KMS-11 (cell line): ENCODE data around the gene GPATCH4.
A peak's percentile ranks its signal among the peaks of the same experiment; 100 is the strongest.
"Not testable (repeated sequence)": the region's sequence is repeated elsewhere in the genome, so short reads cannot be mapped to it uniquely, and the experiment has no call there.

Experiments used
- H2AFZ ChIP-seq: fragments of 200-600 bp; sonication (generic); 2 replicates; pipeline ENCODE4 v1.6.1; 2016; ENCODE audit warnings: antibody characterized with exemption, mixed run types, low read depth
- H3K27ac ChIP-seq: fragments of 200-600 bp; sonication (generic); 2 replicates; pipeline ENCODE4 v1.6.1; 2016; ENCODE audit warnings: mild to moderate bottlenecking, mixed run types
- H3K27me3 ChIP-seq: fragments of 200-600 bp; sonication (generic); 2 replicates; pipeline ENCODE4 v1.6.1; 2017; ENCODE audit warnings: mild to moderate bottlenecking, low read depth, mixed run types, moderate library complexity; ENCODE audit not compliant: insufficient read depth
- H3K36me3 ChIP-seq: fragments of 200-600 bp; sonication (generic); 2 replicates; pipeline ENCODE4 v1.6.1; 2017; ENCODE audit warnings: mild to moderate bottlenecking, mixed run types; ENCODE audit not compliant: insufficient read depth
- H3K4me1 ChIP-seq: fragments of 200-600 bp; sonication (generic); 2 replicates; pipeline ENCODE4 v1.6.1; 2016; ENCODE audit warnings: mild to moderate bottlenecking, low read depth, mixed run types; ENCODE audit not compliant: poor library complexity, severe bottlenecking
- H3K4me2 ChIP-seq: fragments of 200-600 bp; sonication (generic); 2 replicates; pipeline ENCODE4 v1.7.0; 2016; ENCODE audit warnings: mild to moderate bottlenecking, mixed run types
- H3K4me3 ChIP-seq: fragments of 200-600 bp; sonication (generic); IDR thresholded peaks from 2 replicates; pipeline ENCODE4 v1.6.1; 2017; ENCODE audit warnings: low read depth, low read length, mixed read lengths; ENCODE audit not compliant: insufficient read depth
- H3K79me2 ChIP-seq: fragments of 200-600 bp; sonication (generic); 2 replicates; pipeline ENCODE4 v1.6.1; 2016; ENCODE audit warnings: low read depth, mixed run types; ENCODE audit not compliant: insufficient read depth
- H3K9ac ChIP-seq: fragments of 200-600 bp; sonication (generic); 2 replicates; pipeline ENCODE4 v1.6.1; 2016; ENCODE audit warnings: mild to moderate bottlenecking, mixed run types
- H4K20me1 ChIP-seq: fragments of 200-600 bp; sonication (generic); 2 replicates; pipeline ENCODE4 v1.6.1; 2016; ENCODE audit warnings: mild to moderate bottlenecking, mixed run types; ENCODE audit not compliant: insufficient read depth
- CTCF ChIP-seq: fragments of 200-600 bp; sonication (generic); conservative IDR thresholded peaks from 2 replicates; pipeline ENCODE4 v1.6.1; 2017; ENCODE audit warnings: low read depth, mild to moderate bottlenecking, antibody characterized with exemption, low read length, moderate library complexity, mixed read lengths

The GPATCH4 gene

DNA sequence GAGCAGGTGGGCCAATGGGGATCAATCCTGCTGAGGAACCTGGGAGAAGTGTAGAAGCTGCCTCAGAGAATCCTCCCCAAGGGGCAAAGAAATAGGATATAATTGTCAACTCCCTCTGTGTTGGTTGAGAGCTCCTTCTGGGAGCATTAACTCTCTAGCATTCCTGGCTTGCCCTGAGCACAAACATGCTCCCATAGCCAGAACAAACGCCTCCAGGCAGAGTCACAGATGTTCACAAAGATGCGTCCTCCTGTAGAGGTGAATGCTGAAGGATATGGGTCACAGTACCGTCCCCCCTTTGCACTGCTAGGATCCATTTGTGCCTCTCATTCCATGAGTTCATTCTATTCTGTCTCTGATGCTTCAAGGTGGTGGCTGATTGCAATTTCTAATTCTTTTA lies 31.1 kb upstream of the GPATCH4 start:
- TF ChIP-seq CTCF, result no peak
- H2AFZ ChIP-seq, result no peak overlapping the region
- H3K27ac ChIP-seq, result no peak overlapping the region

DNA sequence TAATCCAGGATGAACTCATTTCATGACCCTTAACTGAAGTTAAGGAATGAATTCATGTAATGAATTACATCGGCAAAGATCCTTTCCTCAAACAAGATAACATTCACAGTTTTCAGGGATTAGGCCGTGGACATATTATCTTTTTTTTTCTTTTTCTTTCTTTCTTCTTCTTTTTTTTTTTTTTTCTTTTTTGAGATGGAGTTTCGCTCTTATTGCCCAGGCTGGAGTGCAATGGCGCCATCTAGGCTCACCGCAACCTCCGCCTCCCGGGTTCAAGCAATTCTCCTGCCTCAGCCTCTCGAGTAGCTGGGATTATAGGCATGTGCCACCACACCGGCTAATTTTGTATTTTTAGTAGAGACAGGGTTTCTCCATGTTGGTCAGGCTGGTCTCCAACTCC lies 29.9 kb upstream of the GPATCH4 start:
- H2AFZ ChIP-seq, H4K20me1 ChIP-seq, H3K4me2 ChIP-seq, H3K9ac ChIP-seq, H3K36me3 ChIP-seq, H3K4me1 ChIP-seq, H3K79me2 ChIP-seq, H3K4me3 ChIP-seq, H3K27ac ChIP-seq: not testable (repeated sequence)
- peak; percentile 32; the same call in 1 of the 2 replicates for TF ChIP-seq CTCF
- peaks cover 98% of the 10 kb centered on the region for H3K27me3 ChIP-seq

More for the DNA sequence above, 31.1 kb upstream of the GPATCH4 start:
- no peaks in the 10 kb centered on the region for H3K36me3 ChIP-seq
- no peak overlapping the region for H3K4me3 ChIP-seq
- no peaks in the 10 kb centered on the region for H3K79me2 ChIP-seq
- H3K4me1 ChIP-seq, result no peaks in the 10 kb centered on the region
- H3K4me2 ChIP-seq, result no peak overlapping the region
- H3K9ac ChIP-seq, result no peak overlapping the region
- H3K27me3 ChIP-seq, result peaks cover 97% of the 10 kb centered on the region
- H4K20me1 ChIP-seq, result no peaks in the 10 kb centered on the region

DNA sequence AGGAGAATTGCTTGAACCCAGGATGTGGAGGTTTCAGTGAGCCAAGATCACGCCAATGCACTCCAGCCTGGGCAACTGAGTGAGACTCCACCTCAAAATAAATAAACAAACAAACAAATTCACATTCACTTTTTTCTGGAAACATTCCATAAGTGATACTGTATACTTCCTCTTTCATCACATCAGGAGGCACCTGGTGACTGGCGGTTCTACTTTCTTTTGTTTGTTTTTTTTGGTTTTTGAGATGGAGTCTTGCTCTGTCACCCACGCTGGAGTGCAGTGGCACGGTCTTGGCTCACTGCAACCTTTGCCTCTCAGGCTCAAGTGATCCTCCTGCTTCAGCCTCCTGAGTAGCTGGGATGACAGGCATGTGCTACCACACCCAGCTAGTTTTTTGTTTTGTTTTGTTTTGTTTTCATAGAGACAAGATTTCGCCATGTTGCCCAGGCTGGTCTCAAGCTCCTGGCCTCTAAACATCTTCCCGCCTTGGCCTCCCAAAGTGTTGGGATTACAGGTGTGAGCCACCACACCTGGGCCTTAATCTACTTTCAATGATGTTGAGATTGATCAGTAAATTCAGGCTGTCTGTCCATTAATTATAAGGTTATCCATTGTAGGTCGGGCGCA lies 28.7 kb upstream of the GPATCH4 start:
- Histone ChIP-seq H3K27ac (no peak overlapping the region), H3K79me2 (no peaks in the 10 kb centered on the region), H3K4me3 (no peak overlapping the region), H3K27me3 (peaks cover 97% of the 10 kb centered on the region), H3K4me1 (peaks cover 4% of the 10 kb centered on the region), H3K4me2 (no peak overlapping the region), H4K20me1 (no peaks in the 10 kb centered on the region), H2AFZ (no peak overlapping the region), H3K36me3 (no peaks in the 10 kb centered on the region), H3K9ac (no peak overlapping the region)
- TF ChIP-seq CTCF, result no peak

- Histone ChIP-seq H3K79me2 (no peaks in the 10 kb centered on the region), H3K9ac (no peak overlapping the region), H3K27ac (no peak overlapping the region), H4K20me1 (no peaks in the 10 kb centered on the region), H3K27me3 (peaks cover 95% of the 10 kb centered on the region), H3K4me1 (peaks cover 4% of the 10 kb centered on the region), H3K4me3 (no peak overlapping the region), H2AFZ (no peak overlapping the region), H3K36me3 (no peaks in the 10 kb centered on the region), H3K4me2 (no peak overlapping the region)
- peak; percentile 99 for TF ChIP-seq CTCF
These were observed 26.1 kb upstream of the GPATCH4 start for GRCh38 chr1:156627313-156627880.
